ENCODE data around the gene IL7R. TPM values are rescaled to one million over a fixed set of nuclear protein-coding genes. Genes with fewer than 3 reads are reported as not detected.
A peak's percentile ranks its signal among the peaks of the same experiment; 100 is the strongest.

IL7R gene
- total and polyA plus RNA-seq, 2 of the 4 experiments (the other 2 are of a cell fraction): 40.7 to 71.7 TPM

DNA sequence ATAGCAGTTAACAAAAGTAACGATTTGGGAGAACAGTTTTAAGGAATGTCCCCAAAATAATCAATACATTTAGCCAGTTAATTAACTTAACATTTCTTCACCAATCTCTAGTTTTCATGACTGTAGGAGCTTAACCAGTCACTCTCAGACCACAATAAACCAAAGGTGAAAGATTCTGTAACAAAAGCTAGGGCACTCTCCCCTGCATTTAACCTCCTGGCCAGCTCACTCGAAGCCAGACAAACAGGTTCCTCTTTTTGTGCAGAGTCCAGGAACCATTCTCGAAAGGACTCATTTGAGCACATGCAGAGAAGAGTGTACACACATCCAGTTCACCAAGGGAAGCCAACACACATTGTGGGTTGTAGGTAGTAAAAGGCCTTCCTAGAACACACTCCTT is 6.5 kb downstream of the IL7R start:
- ChIA-PET CTCF (interaction anchor here (1.3 to 1.5 kb wide), 2 partner anchors 45 to 86 kb away, joined by 5 read pairs; no protein-coding TSS in a partner anchor), POLR2A (ENCODE audit: unreplicated experiment) (no interaction called here)
- H3K23ac ChIP-seq (ENCODE audit: low read depth, low read length): no peak overlapping the region
- peaks cover 14% of the 10 kb centered on the region for H3K4me1 ChIP-seq (ENCODE audit: control insufficient read depth, insufficient read depth, low read length)
- H4K8ac ChIP-seq (ENCODE audit: low read depth in 2 of 2, low read length in 2 of 2): peak overlapping the region in 1 of 2 experiments; percentile 30; a peak in 2 of 4 replicates
- peak overlapping the region; percentile 27 for H2BK5ac ChIP-seq (ENCODE audit: low read depth, low read length, poor library complexity, severe bottlenecking)
- no peak overlapping the region for H3K27ac ChIP-seq (ENCODE audit: insufficient read depth, low read length)
- peaks cover 6% of the 10 kb centered on the region; the same call in 1 of the 2 replicates for H3K9me1 ChIP-seq (ENCODE audit: insufficient read depth, low read length)
- H3K79me1 ChIP-seq (ENCODE audit: low read depth in 1 of 2, low read length in 2 of 2): peaks cover 18 to 34% of the 10 kb centered on the region in 2 experiments
- peak overlapping the region; percentile 65; the same call in 1 of the 3 replicates for H2BK15ac ChIP-seq (ENCODE audit: low read depth, low read length)
- H3K36me3 ChIP-seq (ENCODE audit: control insufficient read depth, insufficient read depth, low read length): peaks cover 15% of the 10 kb centered on the region
- peak overlapping the region; percentile 27; the same call in 1 of the 2 replicates for H3K14ac ChIP-seq (replicated peaks; ENCODE audit: low read depth, low read length)
- no peaks in the 10 kb centered on the region for H4K20me1 ChIP-seq (ENCODE audit: insufficient read depth, low read length)
- in situ Hi-C loops (cut with MboI; ENCODE audit: low sequenced_read_pairs): no loop called here
- no CpG with 5 or more reads among the region's 3 CpGs for WGBS, 2 experiments (ENCODE audit: extremely low coverage in 2 of 2, insufficient read length in 1 of 2)
- ATAC-seq (ENCODE audit: low read depth) (no peak), DNase-seq (no peak)
- H3K4ac ChIP-seq (ENCODE audit: low read depth, low read length): peak overlapping the region; percentile 58; the same call in 1 of the 2 replicates
- H2AFZ ChIP-seq (replicated peaks; ENCODE audit: low read length, poor library complexity): no peak overlapping the region
- H2BK20ac ChIP-seq (ENCODE audit: low read depth, low read length): peak overlapping the region; percentile 46; the same call in 1 of the 2 replicates
- H3K56ac ChIP-seq (ENCODE audit: extremely low read depth, insufficient read depth, low read length): no peak overlapping the region
- peak overlapping the region; percentile 42; the same call in 1 of the 2 replicates for H3K18ac ChIP-seq (ENCODE audit: low read depth, low read length)
- no TSS peak for BruUV-seq (replicated peaks)
- peak overlapping the region; percentile 26; the same call in 1 of the 2 replicates for H4K5ac ChIP-seq (ENCODE audit: low read depth, low read length)
- H4K91ac ChIP-seq (ENCODE audit: insufficient read depth, low read depth, low read length): no peak overlapping the region
- no peak overlapping the region for H3K4me2 ChIP-seq (ENCODE audit: low read depth, low read length)
- H2BK120ac ChIP-seq (ENCODE audit: low read depth, low read length): no peak overlapping the region; the same call in 1 of the 2 replicates
- TF ChIP-seq, protein P1, sequence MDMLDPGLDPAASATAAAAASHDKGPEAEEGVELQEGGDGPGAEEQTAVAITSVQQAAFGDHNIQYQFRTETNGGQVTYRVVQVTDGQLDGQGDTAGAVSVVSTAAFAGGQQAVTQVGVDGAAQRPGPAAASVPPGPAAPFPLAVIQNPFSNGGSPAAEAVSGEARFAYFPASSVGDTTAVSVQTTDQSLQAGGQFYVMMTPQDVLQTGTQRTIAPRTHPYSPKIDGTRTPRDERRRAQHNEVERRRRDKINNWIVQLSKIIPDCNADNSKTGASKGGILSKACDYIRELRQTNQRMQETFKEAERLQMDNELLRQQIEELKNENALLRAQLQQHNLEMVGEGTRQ (IDR thresholded peaks at IDR 0.05; ENCODE audit: low read depth, low read length): no peak
- TF ChIP-seq MXI1 (IDR thresholded peaks at IDR 0.05; ENCODE audit: borderline replicate concordance, low read depth, low read length): no peak
- no peak for TF ChIP-seq SMC3 (IDR thresholded peaks at IDR 0.05; ENCODE audit: low read depth, low read length)
- TF ChIP-seq NFE2L2 (IDR thresholded peaks at IDR 0.05; ENCODE audit: low read depth, low read length): no peak
- TF ChIP-seq MAFK (IDR thresholded peaks at IDR 0.05; ENCODE audit: low read depth, low read length): no peak
- no peak for TF ChIP-seq RCOR1 (IDR thresholded peaks at IDR 0.05; ENCODE audit: insufficient replicate concordance, low read length)
- TF ChIP-seq, protein P2, sequence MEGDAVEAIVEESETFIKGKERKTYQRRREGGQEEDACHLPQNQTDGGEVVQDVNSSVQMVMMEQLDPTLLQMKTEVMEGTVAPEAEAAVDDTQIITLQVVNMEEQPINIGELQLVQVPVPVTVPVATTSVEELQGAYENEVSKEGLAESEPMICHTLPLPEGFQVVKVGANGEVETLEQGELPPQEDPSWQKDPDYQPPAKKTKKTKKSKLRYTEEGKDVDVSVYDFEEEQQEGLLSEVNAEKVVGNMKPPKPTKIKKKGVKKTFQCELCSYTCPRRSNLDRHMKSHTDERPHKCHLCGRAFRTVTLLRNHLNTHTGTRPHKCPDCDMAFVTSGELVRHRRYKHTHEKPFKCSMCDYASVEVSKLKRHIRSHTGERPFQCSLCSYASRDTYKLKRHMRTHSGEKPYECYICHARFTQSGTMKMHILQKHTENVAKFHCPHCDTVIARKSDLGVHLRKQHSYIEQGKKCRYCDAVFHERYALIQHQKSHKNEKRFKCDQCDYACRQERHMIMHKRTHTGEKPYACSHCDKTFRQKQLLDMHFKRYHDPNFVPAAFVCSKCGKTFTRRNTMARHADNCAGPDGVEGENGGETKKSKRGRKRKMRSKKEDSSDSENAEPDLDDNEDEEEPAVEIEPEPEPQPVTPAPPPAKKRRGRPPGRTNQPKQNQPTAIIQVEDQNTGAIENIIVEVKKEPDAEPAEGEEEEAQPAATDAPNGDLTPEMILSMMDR (conservative IDR thresholded peaks at IDR 0.05; ENCODE audit: low read depth, low read length): no peak
- TF ChIP-seq POLR2A (IDR thresholded peaks at IDR 0.05; ENCODE audit: low read depth, low read length): no peak
- no peak for TF ChIP-seq RAD21 (IDR thresholded peaks at IDR 0.05; ENCODE audit: low read length)
- TF ChIP-seq, protein P3, sequence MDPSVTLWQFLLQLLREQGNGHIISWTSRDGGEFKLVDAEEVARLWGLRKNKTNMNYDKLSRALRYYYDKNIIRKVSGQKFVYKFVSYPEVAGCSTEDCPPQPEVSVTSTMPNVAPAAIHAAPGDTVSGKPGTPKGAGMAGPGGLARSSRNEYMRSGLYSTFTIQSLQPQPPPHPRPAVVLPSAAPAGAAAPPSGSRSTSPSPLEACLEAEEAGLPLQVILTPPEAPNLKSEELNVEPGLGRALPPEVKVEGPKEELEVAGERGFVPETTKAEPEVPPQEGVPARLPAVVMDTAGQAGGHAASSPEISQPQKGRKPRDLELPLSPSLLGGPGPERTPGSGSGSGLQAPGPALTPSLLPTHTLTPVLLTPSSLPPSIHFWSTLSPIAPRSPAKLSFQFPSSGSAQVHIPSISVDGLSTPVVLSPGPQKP (IDR thresholded peaks at IDR 0.05; ENCODE audit: borderline replicate concordance, low read depth, low read length): no peak
- TF ChIP-seq CEBPB (IDR thresholded peaks at IDR 0.05; ENCODE audit: low read depth, low read length): no peak
- intact Hi-C loops (cut with micrococcal nuclease): no loop called here
- H2AK5ac ChIP-seq (ENCODE audit: low read depth, low read length): peak overlapping the region; percentile 20; the same call in 1 of the 2 replicates
- dilution Hi-C loops (cut with HindIII; ENCODE audit: low sequenced_read_pairs, unreplicated experiment): no loop called here
- no peak overlapping the region for H2AK9ac ChIP-seq (replicated peaks; ENCODE audit: low read depth, low read length, poor library complexity)
- no peak overlapping the region for H3K9ac ChIP-seq (ENCODE audit: low read depth, low read length)
- H3K27me3 ChIP-seq (ENCODE audit: control insufficient read depth, insufficient read depth, low read length): no peaks in the 10 kb centered on the region
- H3K4me3 ChIP-seq (ENCODE audit: insufficient read depth, low read depth, low read length): no peak overlapping the region
- H3K9me3 ChIP-seq (ENCODE audit: control insufficient read depth, insufficient read depth, low read length): no peaks in the 10 kb centered on the region
